Thyroid gland (tissue), 4 donors: ENCODE data around the gene IP6K3.

Experiments
- CTCF ChIP-seq, 6 experiments: fragments of 200-600 bp in 3 of 6; fragments of 450-650 bp in 3 of 6; sonication (generic) in 3 of 6; IDR thresholded peaks; one replicate each; pipeline ENCODE4 v1.5.1; 2016 to 2019; ENCODE audit warnings: antibody characterized with exemption in 6 of 6, mild to moderate bottlenecking in 2 of 6, inconsistent platforms in 1 of 6, moderate library complexity in 1 of 6
- POLR2A ChIP-seq, 2 donors: fragments of 450-650 bp; IDR thresholded peaks; one replicate each; pipeline ENCODE4 v1.6.1; 2017; ENCODE audit warnings: antibody characterized with exemption in 2 of 2, mild to moderate bottlenecking in 2 of 2, moderate library complexity in 1 of 2

DNA sequence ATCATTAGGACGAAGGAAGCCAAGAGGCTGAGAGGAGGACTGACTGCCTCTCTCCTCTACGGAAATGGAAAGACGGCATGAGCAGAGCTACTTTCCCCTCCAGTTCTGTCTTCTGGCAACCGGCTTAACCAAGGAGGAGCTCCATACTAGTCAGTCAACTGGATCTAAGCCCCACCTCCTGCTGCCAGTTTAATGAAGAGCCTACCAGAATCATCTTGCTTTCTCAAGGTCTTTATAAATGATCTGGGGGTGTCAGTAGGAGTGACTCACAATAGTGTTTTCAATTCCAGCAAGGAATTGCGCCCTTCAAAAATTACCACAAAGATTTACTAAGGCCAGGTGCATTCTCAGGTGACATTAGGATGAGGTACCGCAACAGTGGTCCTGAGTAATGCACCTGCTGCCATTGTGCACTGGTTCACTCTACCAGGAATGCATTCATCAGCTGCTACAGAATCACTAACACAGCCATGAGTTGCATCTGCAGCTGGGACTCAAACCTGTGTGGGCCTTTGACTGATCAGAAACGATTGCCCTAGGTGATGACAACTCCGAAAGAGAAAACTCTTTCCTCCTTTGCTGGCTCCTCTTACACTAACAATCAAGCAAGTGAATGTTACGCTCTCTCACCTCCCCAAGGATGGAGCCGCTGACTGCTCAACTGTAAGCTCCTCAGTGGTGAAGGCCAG, 38.0 kb downstream of the IP6K3 start:
- TF ChIP-seq CTCF (IDR thresholded peaks at IDR 0.05) = no peak
- TF ChIP-seq POLR2A (IDR thresholded peaks at IDR 0.05) = no peak
